ENCODE results near the gene SLC44A5.
"Not testable (repeated sequence)": the region's sequence is repeated elsewhere in the genome, so short reads cannot be mapped to it uniquely, and the experiment has no call there.

The SLC44A5 gene

DNA sequence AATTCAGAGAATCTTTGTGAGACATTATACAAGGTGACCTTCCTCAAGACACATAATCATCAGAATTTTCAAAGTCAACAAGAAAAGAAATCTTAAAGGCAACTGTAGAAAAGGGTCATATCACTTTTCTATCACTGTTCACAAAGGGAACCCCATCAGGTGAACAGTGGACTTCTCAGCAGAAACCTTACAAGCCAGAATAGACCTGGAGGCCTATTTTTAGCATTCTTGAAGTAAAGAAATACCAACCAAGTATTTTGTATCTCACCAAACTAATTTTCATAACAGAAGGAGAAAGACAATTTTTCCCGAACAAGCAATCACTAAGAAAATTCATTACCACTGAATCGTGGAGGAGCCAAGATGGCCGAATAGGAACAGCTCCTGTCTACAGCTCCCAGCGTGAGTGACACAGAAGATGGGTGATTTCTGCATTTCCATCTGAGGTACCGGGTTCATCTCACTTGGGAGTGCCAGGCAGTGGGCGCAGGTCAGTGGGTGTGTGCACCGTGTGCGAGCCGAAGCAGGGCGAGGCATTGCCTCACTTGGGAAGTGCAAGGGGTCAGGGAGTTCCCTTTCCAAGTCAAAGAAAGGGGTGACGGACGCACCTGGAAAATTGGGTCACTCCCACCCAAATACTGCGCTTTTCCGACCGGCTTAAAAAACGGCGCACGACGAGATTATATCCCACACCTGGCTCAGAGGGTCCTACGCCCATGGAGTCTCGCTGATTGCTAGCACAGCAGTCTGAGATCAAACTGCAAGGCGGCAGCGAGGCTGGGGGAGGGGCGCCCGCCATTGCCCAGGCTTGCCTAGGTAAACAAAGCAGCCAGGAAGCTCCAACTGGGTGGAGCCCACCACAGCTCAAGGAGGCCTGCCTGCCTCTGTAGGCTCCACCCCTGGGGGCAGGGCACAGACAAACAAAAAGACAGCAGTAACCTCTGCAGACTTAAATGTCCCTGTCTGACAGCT, 235.2 kb downstream of the SLC44A5 start:
- H3K4me3 Mint-ChIP-seq; H3K27me3 Mint-ChIP-seq; H3K27ac Mint-ChIP-seq; H3K36me3 Mint-ChIP-seq (ENCODE audit: low read depth); H3K4me1 Mint-ChIP-seq (ENCODE audit: low read depth); intact Hi-C loops (cut with micrococcal nuclease): not testable (repeated sequence)
- H3K9me3 Mint-ChIP-seq = peaks cover 27% of the 10 kb centered on the region

DNA sequence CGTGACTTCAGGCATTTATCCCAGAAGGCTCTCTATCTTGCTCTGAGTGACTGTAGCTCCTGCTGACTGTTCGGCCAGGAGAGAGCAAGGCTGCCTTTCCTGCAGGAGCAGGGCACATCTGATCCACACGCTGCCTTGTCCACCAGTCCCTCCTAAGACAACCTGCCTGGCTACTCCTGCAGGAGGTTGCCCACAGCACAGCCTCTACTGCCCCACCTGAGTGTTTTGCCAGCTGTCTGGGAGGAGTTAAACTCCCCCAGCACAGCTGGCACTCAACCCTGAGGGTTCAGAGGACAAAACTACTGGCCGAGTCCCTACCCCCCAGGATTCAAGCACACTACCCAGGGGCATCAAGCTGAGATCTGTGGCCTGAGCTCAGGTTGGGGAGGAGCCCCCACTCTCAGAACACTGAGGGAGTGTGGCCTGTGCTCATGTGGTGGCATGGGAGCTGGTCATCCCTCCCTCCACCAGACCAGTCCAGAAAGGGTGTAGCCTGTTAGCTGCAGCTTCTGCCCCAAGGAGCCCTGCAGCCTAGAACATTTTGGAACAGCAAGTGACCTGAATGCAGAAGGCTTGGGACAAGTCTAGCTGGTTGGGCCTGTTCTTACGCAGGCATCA, 237.3 kb downstream of the SLC44A5 start:
- Mint-ChIP-seq H3K36me3 (ENCODE audit: low read depth) (no peaks in the 10 kb centered on the region), H3K4me1 (ENCODE audit: low read depth) (no peaks in the 10 kb centered on the region), H3K4me3 (no peak overlapping the region), H3K27ac (no peak overlapping the region), H3K9me3 (peaks cover 34% of the 10 kb centered on the region), H3K27me3 (no peaks in the 10 kb centered on the region)
- intact Hi-C loops (cut with micrococcal nuclease) = no loop called here

DNA sequence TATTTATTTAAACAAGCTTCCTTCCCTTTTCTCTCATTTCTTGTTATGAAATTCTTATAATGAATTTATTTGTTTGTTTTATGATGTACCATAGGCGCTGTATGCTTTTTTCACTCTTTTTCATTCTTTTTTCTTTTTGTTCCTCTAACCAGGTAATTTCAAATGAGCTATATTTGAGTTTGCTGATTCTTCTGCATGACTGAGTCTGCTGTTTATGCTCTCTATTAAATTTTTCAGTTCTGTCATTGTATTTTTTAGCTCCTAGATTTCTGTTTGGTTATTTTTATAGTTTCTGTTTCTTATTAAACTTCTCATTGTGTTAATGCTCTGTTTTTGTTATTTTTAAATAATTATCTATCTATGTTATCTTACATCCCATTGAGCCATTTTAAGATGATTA, 244.3 kb downstream of the SLC44A5 start:
- Mint-ChIP-seq H3K4me3 (no peak overlapping the region), H3K27me3 (no peaks in the 10 kb centered on the region), H3K9me3 (peaks cover 46% of the 10 kb centered on the region), H3K36me3 (ENCODE audit: low read depth) (no peaks in the 10 kb centered on the region), H3K27ac (no peak overlapping the region), H3K4me1 (ENCODE audit: low read depth) (no peaks in the 10 kb centered on the region)
- intact Hi-C loops (cut with micrococcal nuclease) = no loop called here

DNA sequence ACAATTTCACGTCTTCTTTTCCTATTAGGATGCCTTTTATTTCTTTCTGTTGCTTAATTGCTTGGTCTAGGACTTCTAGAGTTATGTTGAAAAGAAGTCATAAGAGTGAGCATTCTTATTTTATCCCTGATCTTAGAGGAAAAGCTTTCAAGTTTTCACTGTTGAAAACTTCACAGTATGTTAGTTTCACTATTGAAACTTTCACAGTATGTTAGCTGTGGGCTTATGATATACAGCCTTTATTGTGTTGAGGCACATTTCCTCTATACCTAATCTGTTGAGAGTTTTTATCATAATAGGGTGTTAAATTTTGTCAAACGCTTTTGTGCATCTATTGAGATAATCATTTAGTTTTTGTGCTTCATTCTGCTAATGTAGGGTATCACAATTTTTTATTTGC, 249.7 kb downstream of the SLC44A5 start:
- no peaks in the 10 kb centered on the region for H3K27me3 Mint-ChIP-seq
- intact Hi-C loops (cut with micrococcal nuclease) = no loop called here
- no peaks in the 10 kb centered on the region for H3K36me3 Mint-ChIP-seq (ENCODE audit: low read depth)
- no peak overlapping the region for H3K27ac Mint-ChIP-seq
- H3K4me3 Mint-ChIP-seq = no peak overlapping the region
- no peaks in the 10 kb centered on the region for H3K4me1 Mint-ChIP-seq (ENCODE audit: low read depth)
- H3K9me3 Mint-ChIP-seq = peaks cover 21% of the 10 kb centered on the region

DNA sequence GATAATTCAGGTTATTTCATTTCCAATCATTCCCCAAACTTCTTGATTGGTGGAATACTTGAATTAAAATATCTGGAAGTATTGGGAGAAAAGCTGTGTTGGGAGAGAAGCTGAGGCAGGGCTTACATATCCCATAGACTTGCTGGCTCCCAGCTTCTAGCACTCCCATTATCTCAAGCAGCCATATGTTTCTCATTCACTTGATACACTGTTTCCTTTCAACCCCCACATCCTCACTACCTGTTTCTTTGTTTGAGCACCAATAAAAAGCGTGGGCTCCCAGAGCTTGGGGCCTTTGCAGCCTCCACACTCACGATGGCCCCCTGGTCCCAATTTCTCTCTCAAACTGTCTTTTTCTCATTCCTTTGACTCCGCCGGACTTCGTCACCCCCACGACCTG, 256.6 kb downstream of the SLC44A5 start:
- H3K36me3 Mint-ChIP-seq (ENCODE audit: low read depth); intact Hi-C loops (cut with micrococcal nuclease); H3K4me3 Mint-ChIP-seq; H3K4me1 Mint-ChIP-seq (ENCODE audit: low read depth); H3K27ac Mint-ChIP-seq; H3K27me3 Mint-ChIP-seq; H3K9me3 Mint-ChIP-seq: not testable (repeated sequence)

DNA sequence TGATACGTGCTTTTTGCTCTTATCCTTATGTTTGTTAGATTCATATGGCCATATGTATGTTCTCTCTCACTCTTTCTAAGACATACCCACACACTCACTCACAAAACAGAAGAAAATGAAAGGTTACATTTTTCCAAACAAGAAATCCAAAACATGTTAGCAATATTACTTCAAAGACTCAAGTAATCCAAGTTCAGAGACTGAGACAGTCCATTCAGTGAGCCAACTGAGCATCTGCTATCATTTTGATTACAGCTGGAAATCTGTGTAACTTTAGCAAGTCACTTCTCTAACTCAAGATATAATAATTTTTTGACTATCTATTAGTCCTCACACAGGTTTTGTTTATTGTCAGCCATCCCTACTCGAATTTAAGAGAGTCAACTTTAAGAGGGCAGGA, 257.9 kb downstream of the SLC44A5 start:
- Mint-ChIP-seq H3K36me3 (ENCODE audit: low read depth) (no peaks in the 10 kb centered on the region), H3K4me1 (ENCODE audit: low read depth) (no peaks in the 10 kb centered on the region), H3K27ac (no peak overlapping the region), H3K9me3 (no peaks in the 10 kb centered on the region), H3K27me3 (no peaks in the 10 kb centered on the region), H3K4me3 (no peak overlapping the region)
- intact Hi-C loops (cut with micrococcal nuclease) = no loop called here

DNA sequence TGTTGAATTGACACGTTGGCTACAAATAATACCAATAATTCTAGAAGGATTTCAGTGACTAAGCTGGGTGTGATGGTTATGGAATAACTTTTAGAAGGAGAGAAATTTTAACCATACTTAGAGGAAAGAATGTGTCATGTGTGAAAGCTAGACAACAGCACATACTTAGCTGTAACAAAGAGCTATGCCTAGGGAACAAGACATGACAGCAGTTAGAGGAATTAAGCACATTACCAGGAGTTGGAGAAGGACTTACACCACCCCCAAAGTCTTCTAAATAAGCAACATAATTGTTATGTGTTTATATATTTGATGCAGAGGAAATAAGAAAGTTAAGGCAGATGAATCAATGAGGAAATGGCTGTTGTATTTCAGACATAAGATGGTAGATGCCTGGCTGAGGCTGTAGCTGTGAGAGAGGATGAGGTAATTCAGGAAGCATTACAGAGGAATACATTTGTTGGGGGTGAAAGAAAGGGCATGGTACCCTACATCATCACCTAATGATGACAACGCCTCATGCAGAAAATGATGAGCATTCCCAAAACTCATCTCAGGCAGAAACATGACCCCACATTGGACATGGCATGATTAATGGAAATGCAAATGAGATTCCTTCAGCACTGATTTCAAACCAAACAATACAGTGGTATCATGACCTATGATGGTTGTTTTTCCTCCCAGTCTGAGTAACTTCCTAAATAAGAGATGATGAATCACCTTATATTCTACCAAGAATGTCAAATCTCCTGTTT, 265.2 kb downstream of the SLC44A5 start:
- Mint-ChIP-seq H3K27me3 (no peaks in the 10 kb centered on the region), H3K27ac (no peak overlapping the region), H3K4me3 (no peak overlapping the region), H3K4me1 (ENCODE audit: low read depth) (no peaks in the 10 kb centered on the region), H3K9me3 (no peaks in the 10 kb centered on the region), H3K36me3 (ENCODE audit: low read depth) (no peaks in the 10 kb centered on the region)
- intact Hi-C loops (cut with micrococcal nuclease) = no loop called here

DNA sequence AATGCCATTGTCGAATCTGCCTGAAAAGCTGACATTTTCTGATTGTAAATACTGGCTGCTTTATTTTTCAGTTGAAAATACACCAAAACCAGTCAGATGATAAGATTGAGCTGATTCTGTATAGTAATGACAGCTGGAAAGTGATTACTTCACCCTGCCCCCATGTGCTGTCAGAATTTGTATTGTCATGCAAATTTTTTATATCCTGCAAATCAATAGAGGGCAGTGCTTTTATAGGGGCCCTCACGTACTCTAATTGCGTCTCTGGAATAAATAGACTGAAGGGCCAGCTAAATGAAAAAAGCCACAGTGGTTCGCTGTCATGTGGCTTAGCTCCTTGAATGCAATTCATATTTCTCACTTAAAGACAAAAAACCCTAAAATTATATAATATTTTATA, 268.1 kb downstream of the SLC44A5 start:
- Mint-ChIP-seq H3K4me1 (ENCODE audit: low read depth) (no peaks in the 10 kb centered on the region), H3K4me3 (no peak overlapping the region), H3K9me3 (no peaks in the 10 kb centered on the region), H3K27me3 (no peaks in the 10 kb centered on the region), H3K36me3 (ENCODE audit: low read depth) (no peaks in the 10 kb centered on the region), H3K27ac (no peak overlapping the region)
- intact Hi-C loops (cut with micrococcal nuclease) = no loop called here

DNA sequence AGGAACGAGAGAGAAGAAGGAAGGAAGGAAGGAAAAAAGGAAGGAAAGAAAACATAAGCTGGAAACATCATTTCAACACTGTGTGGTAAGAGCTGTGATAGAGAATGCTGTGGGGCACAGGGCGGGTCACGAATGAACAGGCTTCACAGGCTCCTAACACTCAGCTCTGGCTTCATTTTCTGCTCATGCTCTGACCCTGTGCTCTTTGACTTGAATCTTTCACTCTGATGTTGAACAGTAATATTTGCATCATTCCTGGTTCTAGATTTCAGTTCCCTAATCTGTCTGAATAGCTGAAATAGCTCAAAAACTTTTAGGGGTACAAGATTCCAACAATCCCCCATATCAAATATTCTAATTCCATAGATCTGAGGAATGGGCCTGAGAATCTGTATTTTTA, 269.4 kb downstream of the SLC44A5 start:
- Mint-ChIP-seq H3K9me3 (no peaks in the 10 kb centered on the region), H3K36me3 (ENCODE audit: low read depth) (no peaks in the 10 kb centered on the region), H3K4me1 (ENCODE audit: low read depth) (no peaks in the 10 kb centered on the region), H3K27ac (no peak overlapping the region), H3K4me3 (no peak overlapping the region), H3K27me3 (no peaks in the 10 kb centered on the region)
- intact Hi-C loops (cut with micrococcal nuclease) = no loop called here

DNA sequence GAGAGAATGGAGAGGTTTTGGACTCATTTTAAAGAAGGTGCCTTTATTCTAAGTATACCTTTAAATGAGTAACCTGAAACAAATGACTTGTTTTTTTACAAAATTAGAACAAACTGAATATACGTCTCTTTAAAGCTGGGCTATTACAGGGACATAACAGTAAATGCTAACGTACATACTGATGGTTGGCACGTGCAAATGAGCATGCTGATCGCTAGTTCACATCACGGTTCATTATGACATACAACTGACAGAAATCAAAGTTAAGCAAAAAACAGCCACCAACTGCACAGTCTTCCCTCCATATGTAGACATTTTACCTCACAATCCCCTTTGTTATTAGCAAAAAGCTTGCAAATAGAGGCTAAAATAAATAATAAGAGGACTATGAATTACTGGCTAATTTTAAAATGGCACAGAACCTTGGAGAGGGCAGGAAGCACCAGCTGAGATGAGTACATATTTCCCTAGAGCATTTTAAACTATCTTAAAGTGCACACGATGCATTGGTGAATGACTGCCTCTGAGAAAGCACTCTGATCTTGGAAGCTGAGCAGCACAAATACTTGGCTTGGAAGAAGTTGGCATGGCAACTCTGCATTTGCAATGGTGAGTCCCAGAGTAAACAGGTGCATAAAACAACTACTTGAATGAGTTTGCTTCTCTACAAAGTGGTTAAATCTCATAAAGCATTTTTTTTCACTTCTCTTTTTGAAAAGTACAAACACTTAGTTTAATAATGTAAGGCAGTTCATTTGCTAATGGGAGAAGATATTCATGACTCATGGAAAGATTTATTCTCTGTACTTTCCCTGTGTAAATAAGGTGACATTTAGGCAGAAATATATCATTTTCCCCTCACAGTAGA, 272.1 kb downstream of the SLC44A5 start:
- Mint-ChIP-seq H3K36me3 (ENCODE audit: low read depth) (no peaks in the 10 kb centered on the region), H3K9me3 (no peaks in the 10 kb centered on the region), H3K4me1 (ENCODE audit: low read depth) (no peaks in the 10 kb centered on the region), H3K27me3 (no peaks in the 10 kb centered on the region), H3K27ac (no peak overlapping the region), H3K4me3 (no peak overlapping the region)
- intact Hi-C loops (cut with micrococcal nuclease) = no loop called here

DNA sequence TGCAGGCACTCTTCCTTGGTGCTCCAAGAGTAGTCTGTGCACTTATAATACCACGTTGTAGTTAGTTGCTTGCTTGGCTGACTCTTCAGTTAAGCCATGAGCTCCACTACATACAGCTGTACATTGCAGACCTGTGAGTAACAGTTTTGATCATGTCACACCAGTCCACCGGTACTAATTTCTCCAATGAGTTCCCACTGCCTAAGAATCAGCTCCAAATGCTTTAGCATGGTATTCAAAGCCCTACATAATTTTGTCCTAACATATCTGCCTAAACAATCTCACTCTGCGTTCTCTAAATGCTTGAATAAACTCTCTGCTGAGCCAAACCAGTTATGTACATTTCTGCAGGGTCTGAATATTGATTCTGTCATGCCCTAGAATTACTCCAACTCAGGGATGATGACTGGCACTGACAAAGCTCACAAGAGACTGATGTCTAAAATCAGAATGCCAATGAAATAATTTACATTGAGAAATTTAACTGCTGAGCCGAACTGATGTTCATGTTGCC, 276.0 kb downstream of the SLC44A5 start:
- Mint-ChIP-seq H3K9me3 (no peaks in the 10 kb centered on the region), H3K4me1 (ENCODE audit: low read depth) (no peaks in the 10 kb centered on the region), H3K27me3 (no peaks in the 10 kb centered on the region), H3K27ac (no peak overlapping the region), H3K4me3 (no peak overlapping the region), H3K36me3 (ENCODE audit: low read depth) (no peaks in the 10 kb centered on the region)
- intact Hi-C loops (cut with micrococcal nuclease) = no loop called here

DNA sequence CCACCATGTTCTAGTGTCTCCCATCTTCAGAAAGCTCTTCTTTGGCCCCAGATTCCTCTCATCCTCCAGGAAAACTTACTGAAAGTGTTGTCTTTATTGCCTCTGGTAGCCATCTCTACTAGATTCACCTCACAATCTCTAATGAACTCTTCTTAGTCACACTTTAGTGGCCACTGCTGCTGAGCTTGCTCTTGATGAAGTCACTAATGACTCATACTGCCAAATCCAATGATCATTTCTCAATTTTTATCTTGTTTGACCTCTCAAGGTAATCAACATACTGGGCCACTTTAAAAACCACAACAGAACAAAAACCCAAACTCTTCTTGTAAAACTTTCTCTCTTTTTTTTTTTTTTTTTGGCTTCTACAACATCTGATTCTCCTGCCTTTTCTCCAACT, 280.3 kb downstream of the SLC44A5 start:
- Mint-ChIP-seq H3K4me1 (ENCODE audit: low read depth) (no peaks in the 10 kb centered on the region), H3K4me3 (no peak overlapping the region), H3K27me3 (no peaks in the 10 kb centered on the region), H3K36me3 (ENCODE audit: low read depth) (no peaks in the 10 kb centered on the region), H3K27ac (no peak overlapping the region), H3K9me3 (no peaks in the 10 kb centered on the region)
- intact Hi-C loops (cut with micrococcal nuclease) = no loop called here

DNA sequence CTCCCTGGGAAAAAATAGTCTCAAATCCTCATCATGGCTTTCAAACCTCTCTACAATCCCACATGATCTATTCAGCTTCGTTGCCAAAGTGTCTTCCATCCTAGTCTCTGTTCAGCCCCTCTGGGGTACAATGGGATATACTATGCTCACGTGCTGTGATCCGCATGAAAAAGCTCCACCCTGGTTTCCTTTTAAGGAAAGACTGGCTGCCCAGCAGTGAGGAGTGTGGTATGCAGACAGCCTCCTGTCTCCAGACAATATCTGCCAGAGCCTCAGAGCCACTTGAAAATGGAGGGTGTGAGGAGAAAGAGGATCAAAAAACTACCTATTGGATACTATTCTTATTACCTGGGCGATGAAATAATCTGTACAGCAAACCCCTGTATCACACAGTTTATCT, 282.2 kb downstream of the SLC44A5 start:
- no peak overlapping the region for H3K4me3 Mint-ChIP-seq
- H3K36me3 Mint-ChIP-seq (ENCODE audit: low read depth) = no peaks in the 10 kb centered on the region
- intact Hi-C loops (cut with micrococcal nuclease) = no loop called here
- H3K27ac Mint-ChIP-seq = no peak overlapping the region
- H3K9me3 Mint-ChIP-seq = no peaks in the 10 kb centered on the region
- no peaks in the 10 kb centered on the region for H3K27me3 Mint-ChIP-seq
- H3K4me1 Mint-ChIP-seq (ENCODE audit: low read depth) = no peaks in the 10 kb centered on the region

All from dendritic cell treated with granulocyte-macrophage colony-stimulating factor and Interleukin-4, amounts not matched to agents 40 ng/mL and 50 ng/mL, for 4 days (primary cell).